K562 (cell line): ENCODE data around the gene AGBL1. TPM values are rescaled to one million over a fixed set of nuclear protein-coding genes. Genes with fewer than 3 reads are reported as not detected.

ENCODE experiments used
- ATAC-seq: fragments of 200-7000 bp; cut with Tn5 transposase; 3 replicates; pipeline ENCODE4 v1.9.1; 2020; ENCODE audit warnings: moderate library complexity
- BruUV-seq: library from RNA; stranded (reverse); fragments of 400-500 nt; replicated peaks from 2 replicates; lab custom pipeline; 2021; lab: Mats Ljungman, UMichigan
- CTCF ChIA-PET: fragments of 300-600 bp; formaldehyde crosslinking; extraction: SDS; loops from one replicate; lab custom pipeline; 2021; ENCODE audit warnings: low intra/inter-chr PET ratio; lab: Yijun Ruan, JAX
- POLR2A ChIA-PET: fragments of 300-600, 350-650 bp; sonication (Branson Sonifier 250); formaldehyde crosslinking; extraction: SDS; loops from one replicate; lab custom pipeline; 2021; ENCODE audit warnings: antibody characterized with exemption, inconsistent platforms; lab: Yijun Ruan, JAX
- DNase-seq, 4 experiments: peaks; one replicate each; pipeline versions ENCODE4 v3.0.0 to v3.0.0-alpha.2; 2011 to 2018; ENCODE audit warnings: low spot score in 3 of 4, mixed read lengths in 3 of 4; ENCODE audit errors: extremely low read depth in 1 of 4
- FAIRE-seq: peaks from 2 replicates; lab custom pipeline; 2011; peaks lifted over from hg19 to GRCh38; lab: Jason Lieb, UNC
- H2AFZ ChIP-seq: 2 replicates; pipeline ENCODE4 v1.6.0; 2011; ENCODE audit warnings: low read depth, low read length, control low read depth, inconsistent platforms
- H3K27ac ChIP-seq: fragments of 200-600 bp; 3 replicates; pipeline ENCODE4 v1.8.0; 2011; ENCODE audit warnings: low read depth, mild to moderate bottlenecking, control low read depth, inconsistent platforms, low read length, moderate library complexity, mixed read lengths; ENCODE audit errors: extremely low read depth
- H3K27me3 ChIP-seq, 2 experiments: fragments of 300-600 bp in 1 of 2; 2 replicates in 1 of 2; 3 replicates in 1 of 2; pipeline versions ENCODE4 v1.6.0 to v1.8.0; 2011; ENCODE audit warnings: inconsistent platforms in 2 of 2, low read length in 2 of 2, mild to moderate bottlenecking in 1 of 2, mixed read lengths in 1 of 2, moderate library complexity in 1 of 2; ENCODE audit not compliant: control insufficient read depth in 2 of 2, insufficient read depth in 2 of 2
- H3K36me3 ChIP-seq: fragments of 300-600 bp; 3 replicates; pipeline ENCODE4 v1.8.0; 2011; ENCODE audit warnings: mild to moderate bottlenecking, low read length, inconsistent platforms; ENCODE audit not compliant: control insufficient read depth, insufficient read depth
- H3K4me1 ChIP-seq, 2 experiments: fragments of 200-600 bp in 1 of 2; replicated peaks in 1 of 2; 2 replicates in 1 of 2; 3 replicates in 1 of 2; pipeline versions ENCODE4 v1.5.1 to v1.8.0; 2011; ENCODE audit warnings: inconsistent platforms in 2 of 2, low read length in 2 of 2, mild to moderate bottlenecking in 1 of 2, mixed read lengths in 1 of 2, moderate library complexity in 1 of 2; ENCODE audit not compliant: control insufficient read depth in 2 of 2, insufficient read depth in 2 of 2
- H3K4me2 ChIP-seq: 2 replicates; pipeline ENCODE4 v1.6.1; 2011; ENCODE audit warnings: low read length, control low read depth, inconsistent platforms, mixed read lengths; ENCODE audit not compliant: insufficient read depth
- H3K4me3 ChIP-seq: fragments of 200-600 bp; sonication (generic), shearing (Covaris generic); 2 replicates; pipeline ENCODE4 v1.5.1; 2016; ENCODE audit warnings: control low read depth, inconsistent platforms
- H3K79me2 ChIP-seq: fragments of 200-600 bp; 3 replicates; pipeline ENCODE4 v1.8.0; 2011; ENCODE audit warnings: low read length, inconsistent platforms; ENCODE audit not compliant: control insufficient read depth, insufficient read depth
- H3K9ac ChIP-seq, 2 experiments: 2 replicates each; pipeline versions ENCODE4 v1.6.0 to v1.6.1; 2011; ENCODE audit warnings: low read depth in 2 of 2, low read length in 2 of 2, control low read depth in 1 of 2, inconsistent platforms in 1 of 2, mild to moderate bottlenecking in 1 of 2, mixed read lengths in 1 of 2; ENCODE audit not compliant: insufficient read depth in 1 of 2
- H3K9me1 ChIP-seq: one replicate; pipeline ENCODE4 v1.6.0; 2011; ENCODE audit warnings: inconsistent platforms, mild to moderate bottlenecking, low read length, moderate library complexity; ENCODE audit not compliant: control insufficient read depth, insufficient read depth
- H3K9me3 ChIP-seq: replicated peaks from 2 replicates; pipeline ENCODE4 v1.5.1; 2011; ENCODE audit warnings: low read depth, low read length, inconsistent platforms; ENCODE audit not compliant: control insufficient read depth, insufficient read depth
- H4K20me1 ChIP-seq: replicated peaks from 2 replicates; pipeline ENCODE4 v1.6.1; 2011; ENCODE audit warnings: low read length, inconsistent platforms, mixed read lengths; ENCODE audit not compliant: control insufficient read depth, insufficient read depth
- CREB1 ChIP-seq, 2 experiments: sonication (generic) in 1 of 2; formaldehyde crosslinking in 1 of 2; IDR thresholded peaks; 2 replicates each; pipeline versions ENCODE4 v1.6.1 to v1.8.0; 2012 to 2022; ENCODE audit warnings: inconsistent platforms in 1 of 2, mild to moderate bottlenecking in 1 of 2, missing genetic modification reagents in 1 of 2, moderate library complexity in 1 of 2
- DDX20 ChIP-seq: fragments of 450-650 bp; IDR thresholded peaks from 2 replicates; pipeline ENCODE4 v1.6.1; 2016; ENCODE audit warnings: missing genetic modification characterization, low read depth, mild to moderate bottlenecking, missing compliant biosample characterization, moderate library complexity
- ETV6 ChIP-seq, 3 experiments: fragments of 150-350 bp in 1 of 3; sonication (generic) in 1 of 3; formaldehyde crosslinking in 1 of 3; IDR thresholded peaks; 2 replicates each; pipeline versions ENCODE4 v1.6.1 to v1.8.0; 2014 to 2022; ENCODE audit warnings: borderline replicate concordance in 2 of 3, low read depth in 2 of 3, antibody characterized with exemption in 1 of 3, low read length in 1 of 3, mild to moderate bottlenecking in 1 of 3, missing genetic modification reagents in 1 of 3
- KLF10 ChIP-seq: fragments of 250-450 bp; sonication (Bioruptor Pico); IDR thresholded peaks from 2 replicates; pipeline ENCODE4 v1.6.1; 2021; ENCODE audit warnings: matching md5 sums
- MTA2 ChIP-seq: fragments of 450-650 bp; IDR thresholded peaks from 2 replicates; pipeline ENCODE4 v1.6.1; 2016; ENCODE audit warnings: low read depth
- SMAD4 ChIP-seq: fragments of 250-450 bp; sonication (Bioruptor Pico); conservative IDR thresholded peaks from 2 replicates; pipeline ENCODE4 v1.8.0; 2021; ENCODE audit warnings: inconsistent platforms, mild to moderate bottlenecking, moderate library complexity
- ZNF217 ChIP-seq: sonication (generic); formaldehyde crosslinking; IDR thresholded peaks from 2 replicates; pipeline ENCODE4 v1.8.0; 2022; ENCODE audit warnings: mild to moderate bottlenecking, missing genetic modification reagents
- WGBS: fragments of 100-300 bp; shearing (Covaris generic); methylation state at CpG from one replicate; pipeline ENCODE4 v1.1.6; 2016; ENCODE audit warnings: low coverage, mixed read lengths; ENCODE audit not compliant: insufficient coverage; ENCODE audit errors: missing lambda C conversion rate; 5-methylcytosine and 5-hydroxymethylcytosine counted together
- in situ Hi-C: fragments of 300-500 bp; cut with MboI; formaldehyde crosslinking; loops from 4 replicates; pipeline ENCODE4 v1.15.0; 2018; ENCODE audit warnings: inconsistent platforms, mixed read lengths
- intact Hi-C: fragments of 100-400 bp; cut with micrococcal nuclease; formaldehyde crosslinking; loops from 2 replicates; pipeline ENCODE4 v1.14.2; 2022
- polyA plus RNA-seq, 8 experiments: library from polyadenylated mRNA; depleted of rRNA in 4 of 8; stranded (reverse) in 5 of 8; unstranded in 3 of 8; fragments of >200 nt; fragmentation: Nextera tagmentation in 2 of 8; fragmentation: Illumina TruSeq in 1 of 8; extraction: Ambion mirVana in 2 of 8; extraction: Trizol in 1 of 8; gene quantifications; 2 replicates each; pipeline versions ENCODE4 v1.2.1 to v1.2.3, GENCODE V29; 2011 to 2014; ENCODE audit warnings: inconsistent platforms in 1 of 8, missing spikeins in 1 of 8
- total RNA-seq, 7 experiments: library from RNA; depleted of rRNA in 6 of 7; stranded (reverse); fragments of >200 nt in 6 of 7; fragmentation: Illumina TruSeq in 2 of 7; extraction: Trizol in 2 of 7; gene quantifications; 2 replicates each; pipeline versions ENCODE4 v1.2.1 to v1.2.3, GENCODE V29; 2011 to 2021; ENCODE audit warnings: low replicate concordance in 1 of 7
- TF ChIP-seq, protein P1 (sequence below): fragments of 250-450 bp; sonication (Bioruptor Pico); IDR thresholded peaks from 2 replicates; pipeline ENCODE4 v1.8.0; 2022; ENCODE audit warnings: moderate library complexity, mild to moderate bottlenecking, inconsistent platforms
- TF ChIP-seq, protein P2 (sequence below): fragments of 450-650 bp; formaldehyde crosslinking; IDR thresholded peaks from 2 replicates; pipeline ENCODE4 v1.4.0; 2020; ENCODE audit warnings: mild to moderate bottlenecking, mixed read lengths
- TF ChIP-seq, protein P3 (sequence below): conservative IDR thresholded peaks from 2 replicates; pipeline ENCODE4 v1.6.1; 2011; ENCODE audit warnings: low read depth, mild to moderate bottlenecking, low read length; ENCODE audit not compliant: control insufficient read depth

The AGBL1 gene
- total and polyA plus RNA-seq, 9 of the 15 experiments (the other 6 are each of a cell fraction or from before 2014, with no cell fraction given): not detected

DNA sequence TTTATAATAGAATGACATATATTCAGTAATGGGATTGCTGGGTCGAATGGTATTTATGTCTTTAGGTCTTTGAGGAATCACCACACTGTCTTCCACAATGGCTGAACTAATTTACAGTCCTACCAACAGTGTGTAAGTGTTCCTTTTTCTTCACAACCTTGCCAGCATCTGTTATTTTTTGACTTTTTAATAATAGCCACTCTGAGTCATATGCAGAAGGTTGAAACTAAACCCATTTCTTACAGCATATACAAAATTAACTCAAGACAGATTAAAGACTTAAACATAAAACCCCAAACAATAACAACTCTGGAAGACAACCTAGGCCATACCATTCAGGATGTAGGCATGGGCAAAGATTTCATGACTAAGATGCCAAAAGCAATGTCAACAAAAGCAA is 671.4 kb downstream of the AGBL1 start (continued):
- TF ChIP-seq, protein P1, sequence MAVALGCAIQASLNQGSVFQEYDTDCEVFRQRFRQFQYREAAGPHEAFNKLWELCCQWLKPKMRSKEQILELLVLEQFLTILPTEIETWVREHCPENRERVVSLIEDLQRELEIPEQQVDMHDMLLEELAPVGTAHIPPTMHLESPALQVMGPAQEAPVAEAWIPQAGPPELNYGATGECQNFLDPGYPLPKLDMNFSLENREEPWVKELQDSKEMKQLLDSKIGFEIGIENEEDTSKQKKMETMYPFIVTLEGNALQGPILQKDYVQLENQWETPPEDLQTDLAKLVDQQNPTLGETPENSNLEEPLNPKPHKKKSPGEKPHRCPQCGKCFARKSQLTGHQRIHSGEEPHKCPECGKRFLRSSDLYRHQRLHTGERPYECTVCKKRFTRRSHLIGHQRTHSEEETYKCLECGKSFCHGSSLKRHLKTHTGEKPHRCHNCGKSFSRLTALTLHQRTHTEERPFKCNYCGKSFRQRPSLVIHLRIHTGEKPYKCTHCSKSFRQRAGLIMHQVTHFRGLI (CRISPR knock-in tag): no peak
- TF ChIP-seq DDX20 (tag) (no peak), ZNF217 (CRISPR knock-in tag) (no peak), KLF10 (CRISPR knock-in tag) (no peak), CREB1 (IDR thresholded peaks at IDR 0.05) (no peak), CREB1 (CRISPR knock-in tag; IDR thresholded peaks at IDR 0.05) (no peak)
- TF ChIP-seq, protein P2, sequence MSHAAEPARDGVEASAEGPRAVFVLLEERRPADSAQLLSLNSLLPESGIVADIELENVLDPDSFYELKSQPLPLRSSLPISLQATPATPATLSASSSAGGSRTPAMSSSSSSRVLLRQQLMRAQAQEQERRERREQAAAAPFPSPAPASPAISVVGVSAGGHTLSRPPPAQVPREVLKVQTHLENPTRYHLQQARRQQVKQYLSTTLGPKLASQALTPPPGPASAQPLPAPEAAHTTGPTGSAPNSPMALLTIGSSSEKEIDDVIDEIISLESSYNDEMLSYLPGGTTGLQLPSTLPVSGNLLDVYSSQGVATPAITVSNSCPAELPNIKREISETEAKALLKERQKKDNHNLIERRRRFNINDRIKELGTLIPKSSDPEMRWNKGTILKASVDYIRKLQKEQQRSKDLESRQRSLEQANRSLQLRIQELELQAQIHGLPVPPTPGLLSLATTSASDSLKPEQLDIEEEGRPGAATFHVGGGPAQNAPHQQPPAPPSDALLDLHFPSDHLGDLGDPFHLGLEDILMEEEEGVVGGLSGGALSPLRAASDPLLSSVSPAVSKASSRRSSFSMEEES (CRISPR knock-in tag): no peak

DNA sequence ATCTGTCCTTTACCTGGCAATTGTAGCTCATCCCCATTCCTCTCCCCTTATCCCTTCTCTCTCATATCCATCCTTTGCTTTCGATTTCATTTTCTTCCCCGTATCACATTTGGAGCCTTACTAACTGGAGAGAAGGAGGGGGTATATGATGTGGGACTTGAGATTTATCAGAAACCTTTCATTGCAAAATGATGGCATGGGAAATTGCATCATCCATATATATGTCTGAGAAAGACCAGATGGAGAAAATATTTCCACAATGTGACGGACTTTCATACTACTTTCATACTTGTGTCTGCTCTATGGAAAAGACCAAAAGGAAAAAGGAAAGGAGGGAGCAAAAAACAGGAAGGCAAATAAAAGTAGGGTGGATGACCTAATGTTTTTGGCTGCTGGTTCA is 675.2 kb downstream of the AGBL1 start:
- Histone ChIP-seq H3K79me2 (no peaks in the 10 kb centered on the region), H3K9ac (no peak overlapping the region), H4K20me1 (no peaks in the 10 kb centered on the region), H3K36me3 (no peaks in the 10 kb centered on the region), H3K4me2 (no peak overlapping the region), H3K27me3 (no peaks in the 10 kb centered on the region), H3K4me1 (no peaks in the 10 kb centered on the region), H3K9me3 (no peaks in the 10 kb centered on the region), H3K9me1 (no peaks in the 10 kb centered on the region), H3K27ac (no peak overlapping the region), H2AFZ (no peak overlapping the region), H3K4me3 (no peak overlapping the region)
- TF ChIP-seq ETV6 (IDR thresholded peaks at IDR 0.05; ENCODE audit: borderline replicate concordance in 1 of 2, low read depth in 2 of 2, low read length in 1 of 2): no peak
- TF ChIP-seq ETV6 (CRISPR knock-in tag; IDR thresholded peaks at IDR 0.05; ENCODE audit: borderline replicate concordance): no peak
- no peak for TF ChIP-seq MTA2
- no peak for TF ChIP-seq SMAD4 (CRISPR knock-in tag)
- TF ChIP-seq, protein P3, sequence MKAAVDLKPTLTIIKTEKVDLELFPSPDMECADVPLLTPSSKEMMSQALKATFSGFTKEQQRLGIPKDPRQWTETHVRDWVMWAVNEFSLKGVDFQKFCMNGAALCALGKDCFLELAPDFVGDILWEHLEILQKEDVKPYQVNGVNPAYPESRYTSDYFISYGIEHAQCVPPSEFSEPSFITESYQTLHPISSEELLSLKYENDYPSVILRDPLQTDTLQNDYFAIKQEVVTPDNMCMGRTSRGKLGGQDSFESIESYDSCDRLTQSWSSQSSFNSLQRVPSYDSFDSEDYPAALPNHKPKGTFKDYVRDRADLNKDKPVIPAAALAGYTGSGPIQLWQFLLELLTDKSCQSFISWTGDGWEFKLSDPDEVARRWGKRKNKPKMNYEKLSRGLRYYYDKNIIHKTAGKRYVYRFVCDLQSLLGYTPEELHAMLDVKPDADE: no peak
- no peak for FAIRE-seq
- POLR2A ChIA-PET: no interaction called here
- CTCF ChIA-PET: no interaction called here
- no peak for DNase-seq
- no peak for ATAC-seq
- no TSS peak for BruUV-seq
- WGBS: 0% methylated on average over 3 of the region's 3 CpGs
- intact Hi-C loops: no loop called here
- in situ Hi-C loops: no loop called here
